Activated gamma-delta T cell (primary cell): ENCODE measurements around the gene NPHP4.
"Not testable (repeated sequence)": the region's sequence is repeated elsewhere in the genome, so short reads cannot be mapped to it uniquely, and the experiment has no call there.

ENCODE experiments used
- DNase-seq: peaks from one replicate; lab custom pipeline; 2025; lab: John Stamatoyannopoulos, UW

Gene NPHP4

GRCh38 chr1:5934058-5934884 is 58.0 kb downstream of the NPHP4 start:
- no peak for DNase-seq

GRCh38 chr1:5933676-5934057 is 58.6 kb downstream of the NPHP4 start:
- no peak for DNase-seq

GRCh38 chr1:5933050-5933449 is 59.2 kb downstream of the NPHP4 start:
- no peak for DNase-seq

DNA sequence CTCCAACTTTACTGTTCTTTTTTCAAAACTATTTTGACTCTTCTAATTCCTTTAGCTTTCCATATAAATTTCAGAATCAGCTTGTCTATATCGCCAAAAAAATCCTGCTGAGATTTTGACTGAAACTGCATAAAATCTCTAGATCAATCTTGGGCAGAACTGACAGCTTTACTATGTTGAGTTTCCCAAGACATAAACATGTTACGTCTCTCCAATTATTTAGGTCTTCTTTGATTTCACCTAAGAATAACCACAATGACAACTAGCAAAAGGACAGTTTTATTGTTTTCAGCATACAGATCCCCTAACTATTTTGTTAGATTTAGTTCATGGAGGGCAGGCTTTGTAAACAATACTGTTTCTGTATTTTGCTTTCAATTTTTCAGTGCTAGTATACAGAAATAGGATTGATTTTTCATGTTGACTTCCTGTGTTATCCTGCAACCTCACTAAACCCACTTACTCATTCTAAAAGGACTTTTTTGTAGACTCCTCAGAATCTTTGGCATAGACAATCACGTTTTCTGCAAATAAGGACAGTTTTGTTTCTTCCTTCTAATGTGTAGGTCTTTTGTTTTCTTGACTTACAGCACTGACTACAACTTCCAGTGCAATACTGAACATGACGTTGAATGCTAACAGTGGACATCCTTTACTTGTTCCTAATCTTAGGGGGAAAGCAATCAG is 63.4 kb downstream of the NPHP4 start:
- DNase-seq: no peak

GRCh38 chr1:5927506-5928370 is 64.5 kb downstream of the NPHP4 start:
- DNase-seq: no peak

DNA sequence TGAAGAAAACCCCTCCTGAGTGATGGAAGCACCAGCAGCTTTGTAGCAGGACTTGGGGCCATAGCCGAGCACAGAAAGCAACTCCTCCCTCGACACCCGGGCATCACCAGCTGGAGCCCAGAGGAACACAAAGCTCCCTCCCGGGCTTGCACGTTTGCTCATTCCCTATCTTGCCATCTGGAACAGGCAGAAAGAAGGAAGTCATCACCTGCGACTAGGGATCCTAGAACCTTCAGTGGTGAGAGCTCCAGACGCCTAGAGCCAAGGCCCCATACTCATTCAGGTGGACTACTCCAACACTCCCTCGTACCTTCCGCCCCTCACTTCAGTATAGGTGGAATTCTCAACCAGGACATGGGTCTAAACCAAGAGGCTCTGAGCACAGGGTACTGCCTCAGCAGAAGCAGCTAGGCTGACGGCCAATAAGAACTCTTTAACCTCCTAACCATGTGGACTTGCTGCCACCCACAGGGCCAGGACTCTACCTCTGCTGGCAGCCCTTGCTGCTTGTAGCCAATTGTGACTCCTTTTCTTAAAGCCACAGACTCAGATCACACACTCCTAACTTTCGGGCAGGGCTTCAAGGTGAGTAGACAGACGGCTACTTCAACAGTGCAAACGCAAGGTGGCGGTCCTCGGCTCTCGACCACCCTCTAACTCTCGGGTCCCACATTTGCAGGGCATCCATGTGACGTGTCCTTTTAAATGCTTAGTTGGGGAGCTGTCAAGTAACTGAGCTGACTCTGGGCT is 65.4 kb downstream of the NPHP4 start:
- no peak for DNase-seq

DNA sequence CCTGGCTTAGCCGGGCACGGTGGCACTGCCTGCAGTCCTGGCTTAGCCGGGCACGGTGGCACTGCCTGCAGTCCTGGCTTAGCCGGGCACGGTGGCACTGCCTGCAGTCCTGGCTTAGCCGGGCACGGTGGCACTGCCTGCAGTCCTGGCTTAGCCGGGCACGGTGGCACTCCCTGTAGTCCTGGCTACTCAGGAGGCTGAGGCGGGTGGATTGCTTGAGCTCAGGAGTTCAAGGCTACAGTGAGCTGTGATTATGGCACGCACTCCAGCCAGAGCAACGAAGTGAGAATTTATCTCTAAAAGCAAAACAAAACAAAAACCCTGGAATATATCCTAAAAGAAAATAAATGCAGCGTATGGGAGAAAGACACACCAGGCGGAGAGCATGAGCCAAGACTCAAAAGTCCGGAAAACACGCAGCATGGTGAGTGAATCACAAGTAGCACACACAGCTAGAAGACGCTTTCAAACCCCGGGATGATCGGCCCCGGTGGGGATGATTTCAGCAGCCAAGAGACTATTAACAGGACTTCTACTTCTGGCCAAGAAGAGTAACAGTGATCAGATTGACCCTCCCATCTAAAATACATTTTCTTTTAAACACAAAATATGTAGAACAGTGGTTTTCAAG is 69.4 kb downstream of the NPHP4 start:
- DNase-seq: not testable (repeated sequence)

DNA sequence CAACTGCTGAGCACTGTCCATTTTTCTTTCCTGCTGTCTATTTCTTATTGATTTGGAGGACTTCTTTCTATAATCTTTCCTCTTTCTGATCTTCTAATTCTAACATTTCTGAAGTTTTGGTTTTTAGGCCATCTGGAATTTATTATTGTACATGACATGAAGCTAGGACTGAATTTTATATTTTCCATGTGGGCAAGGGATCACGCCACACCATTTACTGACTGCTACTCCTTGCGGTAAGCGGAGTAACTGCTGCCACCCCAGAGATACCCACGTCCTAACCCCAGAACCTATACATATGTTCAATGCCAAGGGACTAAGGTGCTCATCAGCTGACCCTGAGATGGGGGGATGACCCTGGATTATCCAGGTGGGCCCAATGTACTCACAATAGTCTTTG is 70.6 kb downstream of the NPHP4 start:
- DNase-seq: no peak

- no peak for DNase-seq
Measured at GRCh38 chr1:5921129-5921528, 71.1 kb downstream of the NPHP4 start.

GRCh38 chr1:5920201-5920600 is 72.0 kb downstream of the NPHP4 start:
- DNase-seq: no peak

DNA sequence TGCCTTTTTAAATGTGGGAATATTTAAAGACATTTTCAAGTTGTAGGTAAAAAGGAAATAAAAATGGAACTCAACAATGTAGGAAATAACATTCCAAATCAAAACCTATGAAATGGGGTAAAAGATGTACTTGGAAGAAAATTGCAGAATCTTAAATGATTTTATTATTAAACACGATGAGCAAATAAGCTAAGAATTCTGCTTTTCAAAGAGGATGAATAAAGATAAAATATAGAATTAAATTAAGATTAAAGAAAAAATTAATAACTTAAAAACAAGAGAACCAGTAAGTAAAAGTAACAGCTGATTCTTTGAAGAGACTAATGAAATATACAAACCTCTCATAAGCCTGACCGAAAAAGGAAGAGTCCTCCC is 74.0 kb downstream of the NPHP4 start:
- DNase-seq: no peak

- no peak for DNase-seq
Measured at GRCh38 chr1:5917591-5918274, 74.5 kb downstream of the NPHP4 start.

- no peak for DNase-seq
Measured at GRCh38 chr1:5917281-5917590, 75.0 kb downstream of the NPHP4 start.

DNA sequence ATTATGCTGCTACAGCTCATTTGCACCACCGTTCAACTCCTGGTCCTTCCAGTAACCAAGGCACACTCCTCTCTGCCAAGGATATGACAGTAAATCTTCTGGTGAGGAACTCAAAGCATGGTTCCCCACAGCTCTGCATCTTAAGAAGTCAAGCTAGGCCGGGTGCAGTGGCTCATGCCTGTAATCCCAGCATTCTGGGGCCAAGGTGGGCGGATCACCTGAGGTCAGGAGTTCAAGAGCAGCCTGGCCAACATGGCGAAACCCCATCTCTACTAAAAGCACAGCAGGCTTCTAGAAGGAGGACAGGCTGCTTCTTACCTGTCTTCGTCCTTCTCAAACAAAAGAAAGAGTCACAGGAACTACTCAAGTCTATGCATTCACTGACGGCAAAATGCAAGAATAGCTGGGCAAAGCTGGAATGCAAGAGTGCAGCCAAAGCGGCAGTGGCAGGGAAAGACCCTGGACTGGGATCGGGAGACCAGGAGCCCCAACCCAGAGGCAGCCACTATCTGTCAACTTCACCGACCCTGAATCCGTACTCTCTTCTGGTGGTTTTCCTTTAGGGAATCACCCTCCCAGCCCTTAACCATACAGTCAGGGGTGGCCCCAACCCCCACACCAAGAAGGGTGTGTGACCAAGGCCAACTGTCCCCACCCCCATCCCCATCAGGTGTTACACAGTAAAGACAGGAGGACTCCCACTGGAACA is 75.5 kb downstream of the NPHP4 start:
- no peak for DNase-seq

GRCh38 chr1:5915587-5916571 is 76.3 kb downstream of the NPHP4 start:
- DNase-seq: no peak

DNA sequence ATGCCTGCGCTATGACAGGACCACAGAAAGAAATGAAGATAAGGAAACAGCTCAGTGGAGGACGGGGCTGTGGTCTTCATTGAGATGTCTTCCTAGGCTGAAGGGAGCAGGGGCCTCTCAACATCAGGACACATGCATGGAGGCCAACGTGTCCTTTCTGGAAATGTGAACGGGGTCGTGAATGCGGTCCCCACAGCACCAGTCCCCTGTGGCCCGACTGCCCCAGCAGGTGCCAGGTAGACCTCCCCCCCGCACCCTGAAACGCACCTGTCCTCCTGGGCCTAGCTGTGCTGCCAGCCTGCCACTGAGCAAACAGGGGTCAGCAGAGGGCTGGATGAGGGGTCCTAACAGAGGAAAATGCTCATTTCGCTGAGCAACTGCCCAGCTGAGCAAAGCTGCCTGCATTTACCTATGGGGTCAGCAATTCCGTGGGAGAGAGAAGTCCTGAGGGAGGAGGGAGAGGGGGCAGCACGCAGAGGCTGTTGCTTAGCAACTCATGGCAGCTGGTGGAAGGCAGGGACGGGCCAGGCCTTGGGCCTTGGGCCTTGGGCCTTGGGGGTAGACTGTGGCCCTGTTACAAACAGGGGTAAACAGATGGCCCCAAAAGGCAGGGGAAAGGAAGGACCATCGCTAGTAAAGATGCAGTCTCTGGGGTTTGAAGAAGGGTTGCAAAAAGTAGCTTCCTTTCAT is 77.4 kb downstream of the NPHP4 start:
- DNase-seq: no peak

- DNase-seq: no peak
Measured at GRCh38 chr1:5913876-5914275, 78.3 kb downstream of the NPHP4 start.

DNA sequence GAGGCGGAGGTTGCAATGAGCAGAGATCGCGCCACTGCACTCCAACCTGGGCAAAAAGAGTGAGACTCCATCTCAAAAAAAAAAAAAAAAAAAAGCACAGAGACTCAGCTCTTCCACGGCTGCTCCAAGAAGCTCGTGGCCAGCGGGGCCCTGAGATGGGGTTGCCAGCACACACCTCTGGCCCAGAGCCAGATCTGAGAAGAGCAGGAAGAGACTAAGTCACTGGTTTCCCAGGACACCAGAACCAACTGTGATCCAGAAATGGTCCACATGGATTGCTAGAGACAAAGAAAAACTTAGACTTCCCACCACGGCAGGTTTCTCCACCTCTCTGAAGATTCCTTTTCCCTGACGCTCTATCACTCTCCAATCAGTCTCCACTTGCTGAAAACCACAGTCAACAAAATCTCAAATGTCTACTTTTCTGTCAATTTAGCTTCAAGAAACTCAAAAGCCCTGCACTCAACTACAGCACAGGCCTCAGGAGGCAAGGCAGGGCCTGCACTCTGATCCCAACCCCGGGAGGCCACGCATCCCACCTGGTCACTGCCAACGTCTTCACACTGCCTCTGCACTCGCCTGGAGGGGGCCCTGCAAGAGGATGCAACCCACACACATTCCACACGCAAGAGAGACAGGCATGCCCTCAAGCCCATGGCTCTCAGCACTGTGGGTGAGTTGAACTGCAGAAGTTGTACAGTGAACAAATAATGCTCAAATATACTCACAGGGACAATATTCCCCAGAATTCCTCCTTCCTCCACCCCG is 79.0 kb downstream of the NPHP4 start:
- no peak for DNase-seq
